SIG-M5 (cell line): ENCODE data around the gene GDF2.

Experiments used
- DNase-seq: peaks from one replicate; lab custom pipeline; 2025; lab: John Stamatoyannopoulos, UW

GDF2 gene

DNA sequence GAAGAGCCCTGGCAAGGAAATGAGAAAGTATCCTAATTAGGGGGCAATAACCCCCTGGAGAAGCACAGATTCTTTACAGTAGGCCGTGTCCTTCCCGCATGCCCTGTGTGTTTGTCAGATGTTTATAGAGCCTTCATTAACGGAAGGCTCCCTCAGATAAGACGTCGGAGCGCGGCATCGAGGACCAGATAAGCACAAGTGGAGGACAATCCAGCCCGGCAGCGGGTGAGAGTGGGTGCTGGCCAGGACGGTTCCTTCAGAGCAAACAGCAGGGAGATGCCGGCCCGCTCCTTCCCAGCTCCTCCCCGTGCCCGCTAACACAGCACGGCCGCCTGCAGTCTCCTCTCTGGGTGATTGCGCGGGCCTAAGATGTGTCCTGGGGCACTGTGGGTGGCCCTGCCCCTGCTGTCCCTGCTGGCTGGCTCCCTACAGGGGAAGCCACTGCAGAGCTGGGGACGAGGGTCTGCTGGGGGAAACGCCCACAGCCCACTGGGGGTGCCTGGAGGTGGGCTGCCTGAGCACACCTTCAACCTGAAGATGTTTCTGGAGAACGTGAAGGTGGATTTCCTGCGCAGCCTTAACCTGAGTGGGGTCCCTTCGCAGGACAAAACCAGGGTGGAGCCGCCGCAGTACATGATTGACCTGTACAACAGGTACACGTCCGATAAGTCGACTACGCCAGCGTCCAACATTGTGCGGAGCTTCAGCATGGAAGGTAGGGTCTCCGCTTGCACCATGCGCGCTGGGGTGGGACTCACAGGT lies at the start of gene GDF2:
Gene GDF2 (plus strand): TSS at position 155 of the 762 bp plus-strand sequence. CDS start 215 bp downstream, at position 370.
- no peak for DNase-seq

GRCh38 chr10:47276071-47276470 lies 46.2 kb upstream of the GDF2 start:
- no peak for DNase-seq

GRCh38 chr10:47276576-47277351 lies 45.5 kb upstream of the GDF2 start:
- DNase-seq = no peak

GRCh38 chr10:47277352-47278151 lies 44.7 kb upstream of the GDF2 start:
- no peak for DNase-seq

- DNase-seq = no peak
These were observed 44.1 kb upstream of the GDF2 start for GRCh38 chr10:47278152-47278473.

GRCh38 chr10:47278720-47279119 lies 43.5 kb upstream of the GDF2 start:
- no peak for DNase-seq

DNA sequence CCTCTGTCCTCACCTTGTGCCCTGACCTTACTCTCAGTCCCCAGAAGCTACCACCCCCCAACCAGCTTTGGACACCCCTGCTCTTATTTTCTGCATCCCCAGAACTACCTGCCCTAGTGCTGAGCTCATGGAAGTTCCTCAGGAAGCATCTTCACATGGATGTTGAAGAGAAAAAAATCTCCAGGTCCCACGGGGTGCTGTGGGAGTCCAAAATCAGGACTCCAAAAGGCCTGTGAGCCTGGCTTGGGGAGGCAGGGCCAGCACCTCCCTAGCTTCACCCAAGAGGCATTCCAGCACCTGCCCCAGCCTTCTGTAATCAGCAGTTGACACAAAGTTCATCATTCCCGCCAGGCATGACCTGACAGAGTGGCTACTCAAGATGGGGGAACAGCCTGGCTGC lies 43.0 kb upstream of the GDF2 start:
- no peak for DNase-seq

DNA sequence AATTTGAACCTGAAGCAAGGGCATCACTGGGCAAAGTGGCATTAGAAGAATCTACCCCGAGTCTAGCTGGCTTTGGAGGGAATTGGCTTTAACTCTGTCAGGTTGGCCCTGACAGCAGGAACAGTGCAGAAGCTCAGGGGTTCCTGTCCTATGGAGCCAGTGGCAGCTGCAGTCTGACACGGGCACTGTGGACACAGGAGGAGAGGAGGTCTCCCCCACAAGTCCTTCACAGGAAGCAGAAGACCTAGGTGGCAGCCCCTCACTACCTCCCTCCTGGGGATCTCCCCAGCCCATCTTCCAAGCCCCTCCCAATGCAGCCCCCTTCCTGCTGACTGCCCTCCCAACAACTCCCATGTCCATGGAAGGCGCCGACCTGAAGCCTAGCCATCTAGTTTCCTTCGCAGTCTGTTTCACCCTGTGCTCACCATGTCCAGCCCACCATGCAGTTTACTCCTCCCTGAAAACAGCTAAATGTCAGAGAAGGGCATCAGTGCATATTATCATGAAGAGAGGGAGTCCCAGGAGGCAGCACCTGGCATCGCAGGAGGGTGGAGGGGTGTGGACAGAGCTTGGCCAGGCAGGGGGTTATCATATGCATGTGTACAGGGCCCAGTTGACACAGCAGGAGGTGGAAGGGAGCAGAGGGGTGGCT lies 40.1 kb upstream of the GDF2 start:
- no peak for DNase-seq

DNA sequence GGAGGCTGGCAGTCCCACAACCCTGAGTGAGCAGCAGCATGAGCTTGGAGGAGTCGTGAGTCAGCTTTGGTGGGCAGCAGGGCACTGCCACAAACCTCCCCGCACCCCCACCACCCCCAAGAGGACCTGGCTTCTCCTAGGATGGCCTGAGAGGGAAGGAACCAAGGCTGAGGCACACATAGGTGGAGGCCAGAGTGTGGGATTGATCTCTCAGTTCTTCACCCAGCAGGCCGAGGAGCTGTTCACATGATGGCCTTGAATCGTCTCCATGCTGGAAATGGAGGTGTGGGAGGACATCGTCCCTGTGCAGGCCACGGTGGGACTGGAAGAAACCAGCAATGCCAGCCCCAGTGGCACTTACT lies 39.6 kb upstream of the GDF2 start:
- no peak for DNase-seq

- no peak for DNase-seq
These were observed 39.1 kb upstream of the GDF2 start for GRCh38 chr10:47283101-47283630.

- no peak for DNase-seq
These were observed 38.4 kb upstream of the GDF2 start for GRCh38 chr10:47283848-47284247.

DNA sequence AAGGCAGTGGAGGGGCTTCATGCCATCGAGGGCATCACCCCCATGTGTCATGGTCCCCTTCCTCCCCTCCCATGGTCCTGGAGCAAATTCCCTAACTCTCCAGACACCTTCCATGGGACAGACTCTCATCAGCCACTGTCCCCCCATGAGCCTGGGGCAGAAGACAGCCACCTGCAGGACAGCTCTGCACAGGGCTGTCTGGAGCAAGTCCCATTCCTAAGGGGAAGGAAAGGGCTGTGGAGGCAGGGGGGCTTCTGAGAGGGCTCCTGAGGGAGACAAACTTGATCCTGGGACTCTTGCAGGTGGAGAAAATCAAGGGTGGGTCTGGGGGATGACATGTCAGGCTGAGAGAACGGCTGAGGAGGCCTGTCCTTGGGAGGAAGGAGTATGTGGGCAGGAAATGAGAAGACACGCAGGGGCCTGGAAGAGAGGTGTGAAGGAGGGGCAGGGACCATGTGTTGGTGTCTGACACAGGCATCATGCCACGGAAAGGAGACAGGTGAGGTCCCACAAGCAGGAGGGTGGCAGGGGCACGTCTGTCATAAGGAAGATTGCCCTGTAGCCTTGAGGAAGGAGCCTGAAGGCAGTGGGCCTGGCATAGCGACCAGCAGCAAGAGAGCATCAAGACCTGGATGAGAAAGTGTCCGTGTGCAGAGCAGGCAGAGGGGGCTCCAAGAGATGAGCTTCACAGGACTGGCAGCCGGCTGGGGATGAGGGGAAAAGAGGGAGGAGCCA lies 36.7 kb upstream of the GDF2 start:
- DNase-seq = no peak

- DNase-seq = no peak
These were observed 36.1 kb upstream of the GDF2 start for GRCh38 chr10:47286116-47286505.

GRCh38 chr10:47286591-47287315 lies 35.5 kb upstream of the GDF2 start:
- DNase-seq = no peak

- no peak for DNase-seq
These were observed 34.9 kb upstream of the GDF2 start for GRCh38 chr10:47287365-47287802.

GRCh38 chr10:47287805-47288204 lies 34.4 kb upstream of the GDF2 start:
- no peak for DNase-seq

- DNase-seq = no peak
These were observed 34.0 kb upstream of the GDF2 start for GRCh38 chr10:47288236-47288635.

- DNase-seq = no peak
These were observed 33.2 kb upstream of the GDF2 start for GRCh38 chr10:47288916-47289495.

- no peak for DNase-seq
These were observed 32.3 kb upstream of the GDF2 start for GRCh38 chr10:47289921-47290320.

GRCh38 chr10:47290338-47290737 lies 31.9 kb upstream of the GDF2 start:
- DNase-seq = no peak
